K562 (cell line): ENCODE results near the gene VMP1. TPM values are rescaled to one million over a fixed set of nuclear protein-coding genes. Genes with fewer than 3 reads are reported as not detected.

ENCODE experiments used
- C11orf30 ChIP-seq: fragments of 450-650 bp; IDR thresholded peaks from 2 replicates; pipeline ENCODE4 v1.6.1; 2016; ENCODE audit warnings: low read depth, mild to moderate bottlenecking
- CXXC5 ChIP-seq: fragments of 250-450 bp; sonication (Bioruptor Pico); IDR thresholded peaks from 2 replicates; pipeline ENCODE4 v1.8.0; 2022; ENCODE audit warnings: inconsistent platforms, mild to moderate bottlenecking, moderate library complexity
- DNMT1 ChIP-seq: fragments of 450-650 bp; IDR thresholded peaks from 2 replicates; pipeline ENCODE4 v1.6.1; 2016; ENCODE audit warnings: antibody characterized with exemption, mild to moderate bottlenecking
- FOXP1 ChIP-seq: sonication (generic); formaldehyde crosslinking; IDR thresholded peaks from 2 replicates; pipeline ENCODE4 v1.8.0; 2022; ENCODE audit warnings: mild to moderate bottlenecking, missing genetic modification reagents
- GABPA ChIP-seq: fragments of 200-800 bp; sonication (Bioruptor generic); conservative IDR thresholded peaks from 2 replicates; pipeline ENCODE4 v1.6.1; 2016; ENCODE audit warnings: low read depth, missing genetic modification characterization, missing compliant biosample characterization
- HDAC1 ChIP-seq, 2 experiments: fragments of 450-650 bp; IDR thresholded peaks; 2 replicates each; pipeline ENCODE4 v1.6.1; 2016 to 2017; ENCODE audit warnings: inconsistent platforms in 1 of 2, mild to moderate bottlenecking in 1 of 2, moderate library complexity in 1 of 2
- HNRNPLL ChIP-seq: fragments of 200-400 bp; formaldehyde crosslinking; IDR thresholded peaks from 2 replicates; pipeline ENCODE4 v1.6.1; 2017; ENCODE audit warnings: low read length, low read depth, mild to moderate bottlenecking; ENCODE audit not compliant: poor library complexity, severe bottlenecking
- KDM5B ChIP-seq: fragments of 200-600 bp; sonication (generic); IDR thresholded peaks from 2 replicates; pipeline ENCODE4 v1.6.1; 2012; ENCODE audit warnings: low read depth, mild to moderate bottlenecking, moderate library complexity, low read length, control low read depth, inconsistent platforms; ENCODE audit not compliant: insufficient replicate concordance
- MAFG ChIP-seq: fragments of 450-650 bp; conservative IDR thresholded peaks from 2 replicates; pipeline ENCODE4 v1.6.1; 2016; ENCODE audit warnings: missing genetic modification characterization, missing compliant biosample characterization
- NRF1 ChIP-seq, 2 experiments: fragments of 450-650 bp; IDR thresholded peaks in 1 of 2; conservative IDR thresholded peaks in 1 of 2; 2 replicates each; pipeline ENCODE4 v1.6.1; 2014; ENCODE audit warnings: mild to moderate bottlenecking in 2 of 2
- RFX7 ChIP-seq: fragments of 250-450 bp; sonication (Bioruptor Pico); IDR thresholded peaks from 2 replicates; pipeline ENCODE4 v1.5.1; 2021; ENCODE audit warnings: mild to moderate bottlenecking
- SRF ChIP-seq, 2 experiments: fragments of 250-450, 450-650 bp in 1 of 2; sonication (Bioruptor Pico) in 1 of 2; sonication (generic) in 1 of 2; formaldehyde crosslinking; IDR thresholded peaks; 2 replicates each; pipeline versions ENCODE4 v1.5.0 to v1.5.1; 2020 to 2022; ENCODE audit warnings: mild to moderate bottlenecking in 1 of 2, missing genetic modification reagents in 1 of 2
- polyA plus RNA-seq, 8 experiments: library from polyadenylated mRNA; depleted of rRNA in 4 of 8; stranded (reverse) in 5 of 8; unstranded in 3 of 8; fragments of >200 nt; fragmentation: Nextera tagmentation in 2 of 8; fragmentation: Illumina TruSeq in 1 of 8; extraction: Ambion mirVana in 2 of 8; extraction: Trizol in 1 of 8; gene quantifications; 2 replicates each; pipeline versions ENCODE4 v1.2.1 to v1.2.3, GENCODE V29; 2011 to 2014; ENCODE audit warnings: inconsistent platforms in 1 of 8, missing spikeins in 1 of 8
- total RNA-seq, 7 experiments: library from RNA; depleted of rRNA in 6 of 7; stranded (reverse); fragments of >200 nt in 6 of 7; fragmentation: Illumina TruSeq in 2 of 7; extraction: Trizol in 2 of 7; gene quantifications; 2 replicates each; pipeline versions ENCODE4 v1.2.1 to v1.2.3, GENCODE V29; 2011 to 2021; ENCODE audit warnings: low replicate concordance in 1 of 7
- TF ChIP-seq, protein P1 (sequence below): fragments of 450-650 bp; IDR thresholded peaks from 2 replicates; pipeline ENCODE4 v1.6.1; 2016; ENCODE audit warnings: mild to moderate bottlenecking, moderate library complexity
- TF ChIP-seq, protein P2 (sequence below), 2 experiments: fragments of 450-650 bp; conservative IDR thresholded peaks; 2 replicates each; pipeline ENCODE4 v1.6.1; 2017; ENCODE audit warnings: mild to moderate bottlenecking in 2 of 2, moderate library complexity in 2 of 2

VMP1 gene
- total and polyA plus RNA-seq, 9 of the 15 experiments (the other 6 are each of a cell fraction or from before 2014, with no cell fraction given) = 123 to 304 (median 151) TPM

DNA sequence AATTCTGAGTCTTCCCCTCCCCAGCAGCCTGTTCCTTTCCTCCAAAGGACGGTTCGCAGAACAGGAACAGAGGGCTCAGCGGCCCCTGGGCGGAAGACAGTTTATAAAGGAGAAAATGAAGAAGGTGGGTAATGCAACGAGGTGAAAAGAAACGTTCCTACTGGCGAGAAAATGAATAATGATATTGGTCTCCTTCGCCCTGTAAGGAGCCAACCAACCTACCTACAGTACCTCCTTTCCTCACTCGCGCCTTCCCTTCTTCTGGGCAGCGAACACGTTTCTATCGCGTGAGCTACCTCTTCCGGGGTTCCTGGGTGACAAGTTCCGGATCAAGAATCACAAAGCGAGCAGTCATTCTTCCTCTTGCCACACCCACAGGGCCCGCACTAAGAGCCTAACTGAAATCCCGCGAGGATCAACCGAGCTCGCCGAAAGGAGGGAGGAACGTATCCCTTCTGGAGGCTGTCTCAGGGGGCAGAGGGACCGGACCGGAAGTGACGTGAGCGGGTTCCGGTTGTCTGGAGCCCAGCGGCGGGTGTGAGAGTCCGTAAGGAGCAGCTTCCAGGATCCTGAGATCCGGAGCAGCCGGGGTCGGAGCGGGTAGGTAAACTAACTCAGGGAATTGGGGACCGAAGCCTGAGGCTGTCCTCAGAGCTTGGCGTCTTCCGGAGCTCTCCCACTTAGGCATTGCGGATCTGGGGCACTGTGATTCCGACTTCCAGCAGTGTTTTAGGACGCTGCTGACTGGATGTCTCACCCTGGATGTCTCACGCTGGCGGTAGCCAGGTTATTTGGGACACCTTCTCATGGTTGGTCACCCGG, at the start of gene VMP1, which contains the start of gene PTRH2 (continued):
- TF ChIP-seq, protein P1, sequence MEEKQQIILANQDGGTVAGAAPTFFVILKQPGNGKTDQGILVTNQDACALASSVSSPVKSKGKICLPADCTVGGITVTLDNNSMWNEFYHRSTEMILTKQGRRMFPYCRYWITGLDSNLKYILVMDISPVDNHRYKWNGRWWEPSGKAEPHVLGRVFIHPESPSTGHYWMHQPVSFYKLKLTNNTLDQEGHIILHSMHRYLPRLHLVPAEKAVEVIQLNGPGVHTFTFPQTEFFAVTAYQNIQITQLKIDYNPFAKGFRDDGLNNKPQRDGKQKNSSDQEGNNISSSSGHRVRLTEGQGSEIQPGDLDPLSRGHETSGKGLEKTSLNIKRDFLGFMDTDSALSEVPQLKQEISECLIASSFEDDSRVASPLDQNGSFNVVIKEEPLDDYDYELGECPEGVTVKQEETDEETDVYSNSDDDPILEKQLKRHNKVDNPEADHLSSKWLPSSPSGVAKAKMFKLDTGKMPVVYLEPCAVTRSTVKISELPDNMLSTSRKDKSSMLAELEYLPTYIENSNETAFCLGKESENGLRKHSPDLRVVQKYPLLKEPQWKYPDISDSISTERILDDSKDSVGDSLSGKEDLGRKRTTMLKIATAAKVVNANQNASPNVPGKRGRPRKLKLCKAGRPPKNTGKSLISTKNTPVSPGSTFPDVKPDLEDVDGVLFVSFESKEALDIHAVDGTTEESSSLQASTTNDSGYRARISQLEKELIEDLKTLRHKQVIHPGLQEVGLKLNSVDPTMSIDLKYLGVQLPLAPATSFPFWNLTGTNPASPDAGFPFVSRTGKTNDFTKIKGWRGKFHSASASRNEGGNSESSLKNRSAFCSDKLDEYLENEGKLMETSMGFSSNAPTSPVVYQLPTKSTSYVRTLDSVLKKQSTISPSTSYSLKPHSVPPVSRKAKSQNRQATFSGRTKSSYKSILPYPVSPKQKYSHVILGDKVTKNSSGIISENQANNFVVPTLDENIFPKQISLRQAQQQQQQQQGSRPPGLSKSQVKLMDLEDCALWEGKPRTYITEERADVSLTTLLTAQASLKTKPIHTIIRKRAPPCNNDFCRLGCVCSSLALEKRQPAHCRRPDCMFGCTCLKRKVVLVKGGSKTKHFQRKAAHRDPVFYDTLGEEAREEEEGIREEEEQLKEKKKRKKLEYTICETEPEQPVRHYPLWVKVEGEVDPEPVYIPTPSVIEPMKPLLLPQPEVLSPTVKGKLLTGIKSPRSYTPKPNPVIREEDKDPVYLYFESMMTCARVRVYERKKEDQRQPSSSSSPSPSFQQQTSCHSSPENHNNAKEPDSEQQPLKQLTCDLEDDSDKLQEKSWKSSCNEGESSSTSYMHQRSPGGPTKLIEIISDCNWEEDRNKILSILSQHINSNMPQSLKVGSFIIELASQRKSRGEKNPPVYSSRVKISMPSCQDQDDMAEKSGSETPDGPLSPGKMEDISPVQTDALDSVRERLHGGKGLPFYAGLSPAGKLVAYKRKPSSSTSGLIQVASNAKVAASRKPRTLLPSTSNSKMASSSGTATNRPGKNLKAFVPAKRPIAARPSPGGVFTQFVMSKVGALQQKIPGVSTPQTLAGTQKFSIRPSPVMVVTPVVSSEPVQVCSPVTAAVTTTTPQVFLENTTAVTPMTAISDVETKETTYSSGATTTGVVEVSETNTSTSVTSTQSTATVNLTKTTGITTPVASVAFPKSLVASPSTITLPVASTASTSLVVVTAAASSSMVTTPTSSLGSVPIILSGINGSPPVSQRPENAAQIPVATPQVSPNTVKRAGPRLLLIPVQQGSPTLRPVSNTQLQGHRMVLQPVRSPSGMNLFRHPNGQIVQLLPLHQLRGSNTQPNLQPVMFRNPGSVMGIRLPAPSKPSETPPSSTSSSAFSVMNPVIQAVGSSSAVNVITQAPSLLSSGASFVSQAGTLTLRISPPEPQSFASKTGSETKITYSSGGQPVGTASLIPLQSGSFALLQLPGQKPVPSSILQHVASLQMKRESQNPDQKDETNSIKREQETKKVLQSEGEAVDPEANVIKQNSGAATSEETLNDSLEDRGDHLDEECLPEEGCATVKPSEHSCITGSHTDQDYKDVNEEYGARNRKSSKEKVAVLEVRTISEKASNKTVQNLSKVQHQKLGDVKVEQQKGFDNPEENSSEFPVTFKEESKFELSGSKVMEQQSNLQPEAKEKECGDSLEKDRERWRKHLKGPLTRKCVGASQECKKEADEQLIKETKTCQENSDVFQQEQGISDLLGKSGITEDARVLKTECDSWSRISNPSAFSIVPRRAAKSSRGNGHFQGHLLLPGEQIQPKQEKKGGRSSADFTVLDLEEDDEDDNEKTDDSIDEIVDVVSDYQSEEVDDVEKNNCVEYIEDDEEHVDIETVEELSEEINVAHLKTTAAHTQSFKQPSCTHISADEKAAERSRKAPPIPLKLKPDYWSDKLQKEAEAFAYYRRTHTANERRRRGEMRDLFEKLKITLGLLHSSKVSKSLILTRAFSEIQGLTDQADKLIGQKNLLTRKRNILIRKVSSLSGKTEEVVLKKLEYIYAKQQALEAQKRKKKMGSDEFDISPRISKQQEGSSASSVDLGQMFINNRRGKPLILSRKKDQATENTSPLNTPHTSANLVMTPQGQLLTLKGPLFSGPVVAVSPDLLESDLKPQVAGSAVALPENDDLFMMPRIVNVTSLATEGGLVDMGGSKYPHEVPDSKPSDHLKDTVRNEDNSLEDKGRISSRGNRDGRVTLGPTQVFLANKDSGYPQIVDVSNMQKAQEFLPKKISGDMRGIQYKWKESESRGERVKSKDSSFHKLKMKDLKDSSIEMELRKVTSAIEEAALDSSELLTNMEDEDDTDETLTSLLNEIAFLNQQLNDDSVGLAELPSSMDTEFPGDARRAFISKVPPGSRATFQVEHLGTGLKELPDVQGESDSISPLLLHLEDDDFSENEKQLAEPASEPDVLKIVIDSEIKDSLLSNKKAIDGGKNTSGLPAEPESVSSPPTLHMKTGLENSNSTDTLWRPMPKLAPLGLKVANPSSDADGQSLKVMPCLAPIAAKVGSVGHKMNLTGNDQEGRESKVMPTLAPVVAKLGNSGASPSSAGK = peak; percentile 84
- TF ChIP-seq HDAC1 (IDR thresholded peaks at IDR 0.05) (peak in 1 of 2 experiments; percentile 99; a peak in 2 of 4 replicates), GABPA (peak; percentile 99), KDM5B (peak; percentile 84), RFX7 (CRISPR knock-in tag) (no peak), DNMT1 (0 out of 2 replicates have a peak, but pooled peaks have one; percentile 39), CXXC5 (peak; percentile 65), MAFG (tag) (peak; percentile 48), FOXP1 (CRISPR knock-in tag) (peak; percentile 68; the same call in 1 of the 2 replicates), SRF (CRISPR knock-in tag; IDR thresholded peaks at IDR 0.05) (peak in 1 of 2 experiments; percentile 42; a peak in 1 of 4 replicates), NRF1 (conservative IDR thresholded peaks at IDR 0.05 in 1 of 2, IDR thresholded peaks at IDR 0.05 in 1 of 2) (peak; percentile 52 to 63), HNRNPLL (peak; percentile 44), C11orf30 (peak; percentile 92)
- TF ChIP-seq, protein P2, sequence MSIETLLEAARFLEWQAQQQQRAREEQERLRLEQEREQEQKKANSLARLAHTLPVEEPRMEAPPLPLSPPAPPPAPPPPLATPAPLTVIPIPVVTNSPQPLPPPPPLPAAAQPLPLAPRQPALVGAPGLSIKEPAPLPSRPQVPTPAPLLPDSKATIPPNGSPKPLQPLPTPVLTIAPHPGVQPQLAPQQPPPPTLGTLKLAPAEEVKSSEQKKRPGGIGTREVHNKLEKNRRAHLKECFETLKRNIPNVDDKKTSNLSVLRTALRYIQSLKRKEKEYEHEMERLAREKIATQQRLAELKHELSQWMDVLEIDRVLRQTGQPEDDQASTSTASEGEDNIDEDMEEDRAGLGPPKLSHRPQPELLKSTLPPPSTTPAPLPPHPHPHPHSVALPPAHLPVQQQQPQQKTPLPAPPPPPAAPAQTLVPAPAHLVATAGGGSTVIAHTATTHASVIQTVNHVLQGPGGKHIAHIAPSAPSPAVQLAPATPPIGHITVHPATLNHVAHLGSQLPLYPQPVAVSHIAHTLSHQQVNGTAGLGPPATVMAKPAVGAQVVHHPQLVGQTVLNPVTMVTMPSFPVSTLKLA (conservative IDR thresholded peaks at IDR 0.05) = peak; percentile 97 to 99
